Activated CD4-positive, CD25-positive, alpha-beta regulatory T cell treated with anti-CD3 and anti-CD28 coated beads, Interleukin-2, amount 50 U/mL, for 72 hours (primary cell): Measurements from ENCODE around the gene TBX21.

ENCODE experiments used
- DNase-seq: peaks from one replicate; pipeline ENCODE4 v3.0.0; 2021

TBX21 gene

GRCh38 chr17:47776330-47777197, 43.5 kb downstream of the TBX21 start:
- DNase-seq: peak; percentile 34

- no peak for DNase-seq
Measured at GRCh38 chr17:47778184-47778635, 45.2 kb downstream of the TBX21 start.

GRCh38 chr17:47781397-47781796, 48.4 kb downstream of the TBX21 start:
- DNase-seq: no peak

GRCh38 chr17:47785538-47786123, 52.6 kb downstream of the TBX21 start:
- no peak for DNase-seq

GRCh38 chr17:47789611-47790561, 56.9 kb downstream of the TBX21 start:
- DNase-seq: peak; percentile 61

GRCh38 chr17:47791025-47791424, 58.0 kb downstream of the TBX21 start:
- DNase-seq: no peak

GRCh38 chr17:47792457-47792856, 59.4 kb downstream of the TBX21 start:
- no peak for DNase-seq

- DNase-seq: no peak
Measured at GRCh38 chr17:47792979-47793378, 59.9 kb downstream of the TBX21 start.
